Right atrium auricular region (tissue), 2 donors: ENCODE measurements around the gene HNRNPA1. TPM values are rescaled to one million over a fixed set of nuclear protein-coding genes. Genes with fewer than 3 reads are reported as not detected.

Experiments used
- DNase-seq: peaks from one replicate; pipeline ENCODE4 v3.0.0-alpha.2; 2019; ENCODE audit warnings: low spot score
- H3K27ac ChIP-seq, 2 donors: fragments of 200-600 bp; sonication (generic); 1 replicate in 1 of 2; 2 replicates in 1 of 2; pipeline ENCODE4 v1.5.1; 2016 to 2019
- H3K27me3 ChIP-seq, 2 donors: fragments of 200-600 bp; sonication (generic); one replicate each; pipeline versions ENCODE4 v1.5.1 to v1.6.0; 2017 to 2019
- H3K36me3 ChIP-seq: fragments of 200-600 bp; sonication (generic); one replicate; pipeline ENCODE4 v1.5.1; 2016
- H3K4me1 ChIP-seq, 2 donors: fragments of 200-600 bp; sonication (generic); one replicate each; pipeline versions ENCODE4 v1.5.1 to v1.6.0; 2017 to 2019
- H3K4me3 ChIP-seq, 2 donors: fragments of 200-600 bp; sonication (generic); 1 replicate in 1 of 2; 2 replicates in 1 of 2; pipeline ENCODE4 v1.5.1; 2017 to 2019; ENCODE audit warnings: mild to moderate bottlenecking in 1 of 2, moderate library complexity in 1 of 2
- H3K9me3 ChIP-seq, 2 donors: fragments of 200-600 bp; sonication (generic); one replicate each; pipeline ENCODE4 v1.5.1; 2019
- CTCF ChIP-seq, 2 donors: fragments of 200-600 bp; sonication (generic); IDR thresholded peaks; one replicate each; pipeline ENCODE4 v1.5.1; 2019; ENCODE audit warnings: antibody characterized with exemption in 2 of 2
- total RNA-seq, 2 donors: library from RNA; depleted of rRNA; stranded (reverse); fragments of >200 nt; gene quantifications; one replicate each; pipeline ENCODE4 v1.1.0, GENCODE V29; 2016

The HNRNPA1 gene
- total RNA-seq, 2 donors from 2014 or later = 237 to 404 TPM

- Histone ChIP-seq H3K9me3 (no peaks in the 10 kb centered on the region), H3K27me3 (no peaks in the 10 kb centered on the region), H3K27ac (no peak overlapping the region), H3K36me3 (no peaks in the 10 kb centered on the region), H3K4me1 (peaks cover 0 to 42% of the 10 kb centered on the region in 2 donors), H3K4me3 (no peak overlapping the region)
- DNase-seq = no peak
- no peak for TF ChIP-seq CTCF (IDR thresholded peaks at IDR 0.05)
Observed at GRCh38 chr12:54333420-54334034, 53.0 kb downstream of the HNRNPA1 start.

Other genes starting within 250 kb of the HNRNPA1 start
- under 1 TPM in 1 of 2 donors, not detected in 1; 0.33 TPM for gene HOXC5, start 247.7 kb upstream of the HNRNPA1 start, total RNA-seq
- under 1 TPM in 1 of 2 donors, not detected in 1; 0.20 TPM for gene HOXC4, start 226.9 kb upstream of the HNRNPA1 start, total RNA-seq
- 10 to 100 TPM; 14.5 to 29.4 TPM for gene SMUG1, start 91.7 kb upstream of the HNRNPA1 start, total RNA-seq
- gene CBX5, start 604 bp upstream of the HNRNPA1 start, total RNA-seq = 10 to 100 TPM; 33.0 to 33.9 TPM
- 1 to 10 TPM; 1.1 to 2.9 TPM for gene NFE2, start 20.3 kb downstream of the HNRNPA1 start, total RNA-seq
- gene COPZ1, start 44.4 kb downstream of the HNRNPA1 start, total RNA-seq = 100 to 1,000 TPM in 1 of 2 donors, 10 to 100 TPM in 1; 79.2 to 154 TPM
- under 1 TPM in 1 of 2 donors, not detected in 1; 0.43 TPM for gene GPR84, start 83.8 kb downstream of the HNRNPA1 start, total RNA-seq
- 10 to 100 TPM in 1 of 2 donors, 1 to 10 TPM in 1; 6.7 to 12.7 TPM for gene ZNF385A, start 104.0 kb downstream of the HNRNPA1 start, total RNA-seq
- 100 to 1,000 TPM in 1 of 2 donors, 10 to 100 TPM in 1; 80.5 to 144 TPM for gene ITGA5, start 138.5 kb downstream of the HNRNPA1 start, total RNA-seq
- gene GTSF1, start 192.9 kb downstream of the HNRNPA1 start, total RNA-seq = not detected
- gene NCKAP1L, start 217.0 kb downstream of the HNRNPA1 start, total RNA-seq = 1 to 10 TPM; 2.9 to 8.3 TPM